ENCODE results near the gene CDKN1C. TPM values are rescaled to one million over a fixed set of nuclear protein-coding genes. Genes with fewer than 3 reads are reported as not detected.
A peak's percentile ranks its signal among the peaks of the same experiment; 100 is the strongest.

CDKN1C gene
- total RNA-seq, 1 donor from 2014 or later, result 42.1 TPM

DNA sequence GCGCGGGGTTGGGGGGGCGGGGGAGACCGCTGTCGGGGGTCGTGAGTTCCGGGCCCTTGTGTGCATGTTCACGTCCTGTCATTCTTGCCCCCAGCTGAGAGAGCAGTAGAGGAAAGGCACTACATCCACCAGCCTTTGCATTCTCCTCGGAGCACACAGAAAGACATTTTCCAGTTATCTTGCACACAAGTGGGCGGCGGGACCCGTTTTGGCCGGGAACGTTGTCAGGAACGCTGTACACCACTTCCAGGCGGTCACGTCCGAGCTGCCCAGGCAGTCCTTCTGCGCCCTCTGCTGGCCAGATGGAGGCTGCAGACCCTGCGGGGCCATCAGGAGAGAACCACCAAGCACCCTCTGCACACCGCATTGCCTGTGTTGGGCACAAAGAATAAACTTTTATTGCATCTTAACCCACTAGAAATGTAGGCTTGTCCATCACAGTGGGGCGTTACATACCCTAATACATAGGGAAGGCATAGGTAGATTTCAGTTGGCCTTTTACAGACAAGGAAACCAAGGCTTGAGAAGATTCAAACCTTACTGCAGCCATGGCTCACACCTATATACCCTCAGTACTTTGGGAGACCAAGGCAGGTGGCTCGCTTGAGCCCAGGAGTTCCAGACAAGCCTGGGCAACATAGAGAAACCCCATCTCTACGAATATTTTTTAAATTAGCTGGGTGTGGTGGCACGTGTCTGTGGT is 2.8 kb upstream of the CDKN1C start:
- Histone ChIP-seq H3K4me1 (peaks cover 26% of the 10 kb centered on the region), H3K4me3 (no peak overlapping the region), H3K9me3 (no peaks in the 10 kb centered on the region), H3K27me3 (no peaks in the 10 kb centered on the region), H3K36me3 (no peaks in the 10 kb centered on the region), H3K27ac (no peak overlapping the region)
- intact Hi-C loops (cut with DNase I), result loop anchor here (1.0 to 10.0 kb wide), 2 partner anchors 84 to 356 kb away; no protein-coding TSS in a partner anchor
- ATAC-seq, result peak; percentile 65
- TF ChIP-seq, protein P1, sequence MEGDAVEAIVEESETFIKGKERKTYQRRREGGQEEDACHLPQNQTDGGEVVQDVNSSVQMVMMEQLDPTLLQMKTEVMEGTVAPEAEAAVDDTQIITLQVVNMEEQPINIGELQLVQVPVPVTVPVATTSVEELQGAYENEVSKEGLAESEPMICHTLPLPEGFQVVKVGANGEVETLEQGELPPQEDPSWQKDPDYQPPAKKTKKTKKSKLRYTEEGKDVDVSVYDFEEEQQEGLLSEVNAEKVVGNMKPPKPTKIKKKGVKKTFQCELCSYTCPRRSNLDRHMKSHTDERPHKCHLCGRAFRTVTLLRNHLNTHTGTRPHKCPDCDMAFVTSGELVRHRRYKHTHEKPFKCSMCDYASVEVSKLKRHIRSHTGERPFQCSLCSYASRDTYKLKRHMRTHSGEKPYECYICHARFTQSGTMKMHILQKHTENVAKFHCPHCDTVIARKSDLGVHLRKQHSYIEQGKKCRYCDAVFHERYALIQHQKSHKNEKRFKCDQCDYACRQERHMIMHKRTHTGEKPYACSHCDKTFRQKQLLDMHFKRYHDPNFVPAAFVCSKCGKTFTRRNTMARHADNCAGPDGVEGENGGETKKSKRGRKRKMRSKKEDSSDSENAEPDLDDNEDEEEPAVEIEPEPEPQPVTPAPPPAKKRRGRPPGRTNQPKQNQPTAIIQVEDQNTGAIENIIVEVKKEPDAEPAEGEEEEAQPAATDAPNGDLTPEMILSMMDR (IDR thresholded peaks at IDR 0.05), result peak; percentile 98
- DNase-seq, result peak; percentile 96

DNA sequence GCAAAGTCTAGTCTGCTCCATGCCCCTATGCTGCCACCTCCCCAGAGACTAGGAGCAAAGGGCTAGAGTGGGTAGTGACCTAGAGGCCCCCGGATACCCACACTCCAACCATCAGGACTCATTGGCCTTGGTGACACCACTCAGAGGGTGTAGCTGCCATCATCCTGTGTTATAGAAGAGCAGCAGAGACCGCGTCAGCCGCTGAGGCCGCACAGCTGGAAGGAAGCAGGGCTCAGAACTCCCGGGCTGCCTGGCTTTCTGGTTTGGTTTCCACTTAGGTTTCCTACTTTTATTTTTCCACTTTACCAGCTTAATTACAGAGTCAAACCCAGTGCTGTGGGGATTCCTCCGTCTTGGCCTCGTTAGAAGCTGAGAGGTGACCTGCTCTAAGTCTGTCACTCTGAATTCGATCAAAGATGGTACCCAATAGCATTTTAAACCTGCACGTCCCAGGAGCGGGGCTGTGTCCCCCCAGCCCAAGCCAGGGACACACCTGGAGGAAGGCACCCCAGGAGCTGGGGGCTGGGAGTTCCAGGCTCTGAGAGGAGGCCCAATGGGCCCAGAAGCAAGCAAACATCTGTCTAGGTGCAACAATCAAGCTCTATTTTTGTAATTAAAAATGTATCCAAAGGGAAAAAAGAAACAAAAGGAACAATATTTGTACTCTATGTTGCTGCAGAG is 2.1 kb upstream of the CDKN1C start:
- ATAC-seq, result no peak
- DNase-seq, result no peak
- no peak overlapping the region for H3K4me3 ChIP-seq
- no peaks in the 10 kb centered on the region for H3K36me3 ChIP-seq
- TF ChIP-seq, protein P1 (IDR thresholded peaks at IDR 0.05), result no peak
- H3K4me1 ChIP-seq, result peaks cover 25% of the 10 kb centered on the region
- H3K27ac ChIP-seq, result no peak overlapping the region
- intact Hi-C loops (cut with DNase I), result loop anchor here (1.0 to 10.0 kb wide), 2 partner anchors 83 to 355 kb away; no protein-coding TSS in a partner anchor
- H3K9me3 ChIP-seq, result no peaks in the 10 kb centered on the region
- H3K27me3 ChIP-seq, result no peaks in the 10 kb centered on the region

DNA sequence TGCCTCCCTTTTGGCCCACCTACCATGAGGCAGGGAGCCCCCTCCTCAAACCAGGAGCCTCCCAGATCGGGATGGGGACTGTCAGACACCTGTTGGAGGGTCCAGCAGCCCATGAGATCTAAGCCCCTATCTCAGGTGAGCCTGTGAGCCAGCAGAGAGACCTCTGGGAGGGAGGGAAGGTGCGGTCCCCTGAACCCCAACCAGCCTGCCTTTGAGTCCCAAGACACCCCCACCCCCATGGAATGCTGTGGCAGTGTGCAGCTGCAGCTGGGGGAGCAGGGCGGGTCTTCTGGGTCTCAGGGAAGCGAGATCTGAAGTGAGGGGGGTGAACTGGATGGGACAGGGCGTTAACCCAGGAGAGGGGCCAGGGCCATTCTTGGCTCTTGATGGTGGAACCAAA is 1.4 kb upstream of the CDKN1C start:
- DNase-seq (no peak), ATAC-seq (no peak)
- no peaks in the 10 kb centered on the region for H3K9me3 ChIP-seq
- no peaks in the 10 kb centered on the region for H3K27me3 ChIP-seq
- H3K4me1 ChIP-seq, result peaks cover 20% of the 10 kb centered on the region
- intact Hi-C loops (cut with DNase I), result loop anchor here (10.0 kb wide), 1 partner anchor 82 kb away; no protein-coding TSS in a partner anchor
- no peak overlapping the region for H3K4me3 ChIP-seq
- no peaks in the 10 kb centered on the region for H3K36me3 ChIP-seq
- H3K27ac ChIP-seq, result no peak overlapping the region
- TF ChIP-seq, protein P1 (IDR thresholded peaks at IDR 0.05), result no peak

DNA sequence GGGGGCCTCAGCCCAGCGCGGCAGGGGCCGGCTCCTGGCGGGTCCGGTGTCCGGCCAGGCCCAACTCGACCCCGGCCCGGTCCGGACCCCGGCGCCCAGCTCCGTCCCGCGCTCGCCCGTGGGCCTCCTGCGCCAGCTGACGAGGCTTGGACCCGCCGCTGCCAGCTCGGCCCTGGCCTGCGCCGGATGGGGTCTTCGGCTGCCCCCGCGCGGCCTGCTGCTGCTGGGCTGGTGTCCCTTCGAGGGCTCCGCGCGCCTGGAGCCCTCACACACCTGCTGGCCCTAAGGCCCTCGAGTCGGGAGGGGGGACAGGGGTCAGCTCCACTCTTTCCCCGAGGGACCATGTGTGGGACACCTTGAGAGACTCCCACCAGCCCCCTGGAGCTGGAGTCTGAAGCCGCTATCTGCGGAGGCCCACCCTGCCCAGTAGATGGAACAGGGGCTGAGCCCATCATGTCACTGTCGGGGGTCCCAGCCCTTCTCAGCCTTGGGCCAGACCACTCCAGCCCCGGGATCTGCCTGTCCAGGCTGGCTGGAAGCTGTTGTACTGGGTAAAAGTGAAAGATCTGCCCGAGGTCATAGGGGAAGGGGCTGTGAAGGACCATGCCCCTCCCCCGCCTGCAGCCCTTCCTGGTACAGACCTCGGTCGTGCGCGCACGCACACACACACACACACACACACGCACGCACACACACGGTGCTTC is 768 bp upstream of the CDKN1C start:
- TF ChIP-seq, protein P1 (IDR thresholded peaks at IDR 0.05), result peak; percentile 14
- H3K27me3 ChIP-seq, result no peaks in the 10 kb centered on the region
- no peak overlapping the region for H3K27ac ChIP-seq
- intact Hi-C loops (cut with DNase I), result loop anchor here (10.0 kb wide), 1 partner anchor 82 kb away; no protein-coding TSS in a partner anchor
- no peaks in the 10 kb centered on the region for H3K9me3 ChIP-seq
- DNase-seq (no peak), ATAC-seq (no peak)
- no peaks in the 10 kb centered on the region for H3K36me3 ChIP-seq
- peaks cover 14% of the 10 kb centered on the region for H3K4me1 ChIP-seq
- peak overlapping the region; percentile 47 for H3K4me3 ChIP-seq

DNA sequence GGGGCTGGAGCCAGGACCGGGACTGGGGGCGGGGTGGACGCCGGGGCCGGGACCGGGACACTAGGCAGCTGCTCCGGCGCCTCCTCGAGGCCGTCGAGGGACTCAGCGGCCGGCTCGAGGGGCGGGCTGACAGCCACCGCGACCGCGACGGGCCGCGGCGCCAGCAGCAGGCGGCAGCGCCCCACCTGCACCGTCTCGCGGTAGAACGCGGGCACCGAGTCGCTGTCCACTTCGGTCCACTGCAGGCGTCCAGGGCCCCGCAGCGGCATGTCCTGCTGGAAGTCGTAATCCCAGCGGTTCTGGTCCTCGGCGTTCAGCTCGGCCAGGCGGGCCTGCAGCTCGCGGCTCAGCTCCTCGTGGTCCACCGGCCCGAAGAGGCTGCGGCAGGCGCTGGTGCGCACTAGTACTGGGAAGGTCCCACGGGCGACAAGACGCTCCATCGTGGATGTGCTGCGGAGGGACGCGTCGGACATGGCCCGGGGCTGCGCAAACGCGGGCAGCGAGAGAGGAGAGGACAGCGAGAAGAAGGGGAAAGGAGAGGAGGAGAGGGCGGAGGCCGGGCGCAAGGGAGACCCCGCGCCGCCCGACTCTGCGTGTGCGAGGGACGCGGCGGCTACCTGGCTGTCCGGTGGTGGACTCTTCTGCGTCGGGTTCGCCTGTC is 428 bp downstream of the CDKN1C start:
- Histone ChIP-seq H3K4me1 (peaks cover 12% of the 10 kb centered on the region), H3K36me3 (no peaks in the 10 kb centered on the region), H3K9me3 (no peaks in the 10 kb centered on the region), H3K27me3 (no peaks in the 10 kb centered on the region), H3K27ac (peak overlapping the region; percentile 73), H3K4me3 (peak overlapping the region; percentile 79)
- TF ChIP-seq, protein P1 (IDR thresholded peaks at IDR 0.05), result peak; percentile 40
- ATAC-seq (peak; percentile 59), DNase-seq (peak; percentile 85)
- intact Hi-C loops (cut with DNase I), result loop anchor here (10.0 kb wide), 1 partner anchor 80 kb away; no protein-coding TSS in a partner anchor

Data from upper lobe of right lung (tissue), 1 donor.